ENCODE measurements around the gene NUAK2.

DNA sequence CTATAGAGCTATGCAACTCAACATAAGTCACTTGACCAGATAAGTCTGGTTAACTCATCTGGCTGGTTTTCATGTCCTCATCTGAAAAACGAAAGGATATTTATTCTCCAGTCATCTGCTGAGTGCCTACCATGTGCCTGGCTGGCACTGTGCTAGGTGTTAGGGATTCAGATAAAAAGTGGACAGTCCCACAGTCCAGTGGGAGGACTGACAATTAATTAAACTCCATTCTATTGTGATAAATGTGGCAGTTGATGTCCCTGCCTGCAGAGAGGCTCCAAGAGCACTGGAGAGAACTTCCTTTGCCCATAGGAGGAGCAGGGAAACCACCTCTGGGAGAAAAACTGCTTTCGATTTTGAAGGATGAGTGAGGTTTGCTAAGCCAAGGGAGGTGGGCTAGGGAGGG is 5.4 kb downstream of the NUAK2 start:
- TF ChIP-seq POLR2AphosphoS5 (IDR thresholded peaks at IDR 0.05; ENCODE audit: low read depth, low read length): no peak
- TF ChIP-seq TAF1 (IDR thresholded peaks at IDR 0.05; ENCODE audit: borderline replicate concordance, insufficient read depth, low read length): no peak
- TF ChIP-seq SIN3A (IDR thresholded peaks at IDR 0.05; ENCODE audit: borderline replicate concordance, insufficient read depth, low read length): no peak
